EL (cell line): Measurements from ENCODE around the gene CAMKMT.

Source experiments
- DNase-seq: peaks from one replicate; pipeline ENCODE4 v3.0.0-alpha.2; 2016

CAMKMT gene

GRCh38 chr2:44778671-44779476, 417.1 kb downstream of the CAMKMT start:
- no peak for DNase-seq

DNA sequence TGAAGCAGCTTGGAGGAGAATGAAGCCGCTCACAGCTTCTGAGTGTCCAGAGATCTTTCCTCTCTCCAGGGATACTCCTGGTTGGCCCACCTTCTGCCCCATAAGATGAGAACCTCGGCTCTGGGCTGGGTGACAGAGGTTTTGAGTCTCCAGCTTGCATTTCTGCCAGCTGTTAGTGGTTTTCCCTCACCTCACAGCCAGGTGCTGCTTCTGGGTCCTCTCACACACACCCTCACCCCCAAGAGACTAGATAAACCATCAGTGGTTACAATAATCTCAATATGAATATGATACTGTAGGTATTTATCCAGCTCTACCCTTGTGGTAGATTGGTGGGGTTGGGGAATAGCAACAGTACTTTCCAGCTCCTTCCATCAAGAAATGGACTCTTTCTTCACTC, 418.0 kb downstream of the CAMKMT start:
- no peak for DNase-seq

GRCh38 chr2:44780406-44780805, 418.7 kb downstream of the CAMKMT start:
- DNase-seq = no peak

DNA sequence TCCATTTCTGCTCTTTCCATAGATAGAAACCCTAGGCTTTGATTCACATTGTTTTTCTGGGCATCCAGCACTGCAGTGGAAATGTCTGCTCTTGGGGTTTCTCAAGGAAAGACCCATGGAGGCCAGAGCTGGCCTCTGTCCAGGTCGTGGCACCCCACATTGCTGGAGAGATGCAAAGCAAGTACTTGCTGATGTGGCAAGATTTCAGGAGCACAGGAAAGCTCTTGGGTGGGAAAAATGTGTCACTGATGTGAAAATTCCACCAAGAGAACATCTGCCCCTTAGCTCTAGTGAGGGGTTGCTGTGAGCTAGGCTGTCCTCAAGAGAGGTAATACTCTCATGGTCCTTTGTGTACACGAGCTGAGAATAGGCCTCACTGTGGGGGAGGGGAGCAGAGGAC, 423.7 kb downstream of the CAMKMT start:
- DNase-seq = no peak

DNA sequence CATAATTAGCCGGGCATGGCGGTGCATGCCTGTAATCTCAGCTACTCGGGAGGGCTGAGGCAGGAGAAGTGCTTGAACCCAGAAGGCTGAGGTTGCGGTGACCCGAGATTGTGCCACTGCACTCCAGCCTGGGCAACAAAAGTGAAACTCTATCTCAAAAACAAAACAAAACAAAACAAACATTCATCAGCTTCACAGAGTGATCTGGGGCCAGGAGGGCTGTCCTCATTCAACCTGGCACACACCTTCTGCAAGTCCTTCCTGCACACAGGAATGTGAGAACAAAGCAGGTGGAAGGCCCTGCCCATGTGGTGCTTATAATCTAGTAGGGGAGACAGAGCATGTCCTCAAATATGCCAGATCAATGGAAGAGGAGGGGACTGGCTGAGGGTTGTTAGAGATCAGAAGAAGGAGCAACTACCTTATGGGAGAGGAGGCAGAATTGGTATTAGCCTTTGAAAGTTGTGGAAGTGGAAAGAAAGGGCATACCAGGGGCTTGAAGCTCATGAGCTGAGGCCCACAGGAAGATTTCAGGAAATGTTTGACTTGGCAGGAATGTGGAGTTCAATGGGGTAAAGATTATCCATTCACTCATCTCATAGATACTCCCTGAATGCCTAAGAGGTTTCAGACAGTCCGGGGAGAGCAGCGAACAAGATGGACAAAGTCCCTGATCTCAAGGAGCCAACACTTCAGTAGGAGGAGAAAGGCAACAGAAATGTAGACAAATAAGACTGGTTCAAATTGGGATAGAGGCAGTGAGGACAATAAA, 424.5 kb downstream of the CAMKMT start:
- no peak for DNase-seq

- no peak for DNase-seq
Measured at GRCh38 chr2:44786817-44787214, 425.1 kb downstream of the CAMKMT start.

GRCh38 chr2:44787663-44788062, 425.9 kb downstream of the CAMKMT start:
- DNase-seq = no peak

DNA sequence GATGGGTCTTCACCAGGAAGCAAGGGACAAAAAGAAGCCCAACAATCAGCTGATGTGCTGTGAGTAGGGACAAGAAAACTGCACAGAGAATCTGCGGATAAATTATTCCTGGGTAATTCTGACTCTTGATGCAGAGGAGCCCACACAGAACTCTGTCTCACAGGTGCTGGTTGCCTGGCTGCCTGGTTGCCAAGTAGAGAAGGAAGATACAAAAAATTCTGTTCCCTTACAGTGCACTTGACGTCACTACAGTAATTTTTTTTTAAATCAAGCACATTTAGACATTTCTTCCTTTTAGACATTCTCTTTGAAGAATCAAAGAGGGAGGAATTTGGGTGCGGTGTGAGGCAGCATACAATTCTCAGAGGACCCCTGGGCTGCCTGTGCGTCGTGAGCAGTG, 427.7 kb downstream of the CAMKMT start:
- DNase-seq = no peak

- DNase-seq = no peak
Measured at GRCh38 chr2:44789971-44790721, 428.4 kb downstream of the CAMKMT start.

DNA sequence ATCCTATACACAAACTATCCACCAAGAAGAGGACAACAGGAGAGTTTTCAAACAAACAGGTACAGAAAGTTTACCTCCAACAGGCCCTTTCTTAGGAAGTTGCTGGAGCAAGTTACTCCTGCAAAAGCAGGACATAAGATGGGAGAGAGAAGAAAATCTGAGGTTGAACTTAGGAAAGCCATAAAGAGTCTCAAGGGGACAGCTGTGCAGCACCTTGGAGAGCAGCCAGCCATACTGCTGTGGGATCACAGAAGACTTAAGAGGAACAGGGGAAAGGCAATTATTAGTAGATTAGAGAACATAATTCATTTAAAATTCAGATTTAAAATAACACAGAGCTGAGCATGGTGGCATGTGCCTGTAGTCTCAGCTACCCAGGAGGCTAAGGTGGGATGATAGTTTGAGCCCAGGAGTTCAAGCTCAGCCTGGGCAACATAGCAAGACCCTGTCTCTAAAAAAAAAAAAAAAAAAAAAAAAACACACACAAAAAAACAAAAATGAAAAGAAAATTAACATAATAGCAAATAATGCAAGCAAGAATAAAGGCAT, 431.6 kb downstream of the CAMKMT start:
- DNase-seq = peak; percentile 30

- DNase-seq = no peak
Measured at GRCh38 chr2:44796771-44797170, 435.0 kb downstream of the CAMKMT start.

- no peak for DNase-seq
Measured at GRCh38 chr2:44798139-44798659, 436.5 kb downstream of the CAMKMT start.

- DNase-seq = no peak
Measured at GRCh38 chr2:44799105-44799504, 437.4 kb downstream of the CAMKMT start.

DNA sequence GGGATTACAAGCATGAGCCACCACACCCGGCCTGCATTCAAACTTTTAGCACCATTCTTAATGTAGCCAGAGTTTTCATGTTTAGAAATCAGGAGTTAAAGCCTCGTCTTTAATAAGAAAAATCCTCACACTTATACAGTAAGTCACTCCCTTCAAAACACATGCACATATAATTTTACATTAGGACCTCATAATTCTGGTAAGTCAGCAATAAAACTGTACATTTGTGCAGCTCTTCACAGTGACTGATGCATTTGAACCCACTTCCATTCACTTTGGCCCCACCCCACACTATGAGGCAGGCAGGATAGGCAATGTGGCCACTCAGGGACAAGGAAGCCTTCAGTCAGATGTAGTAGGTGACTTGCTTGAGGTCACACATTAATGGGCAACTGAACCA, 438.0 kb downstream of the CAMKMT start:
- no peak for DNase-seq

DNA sequence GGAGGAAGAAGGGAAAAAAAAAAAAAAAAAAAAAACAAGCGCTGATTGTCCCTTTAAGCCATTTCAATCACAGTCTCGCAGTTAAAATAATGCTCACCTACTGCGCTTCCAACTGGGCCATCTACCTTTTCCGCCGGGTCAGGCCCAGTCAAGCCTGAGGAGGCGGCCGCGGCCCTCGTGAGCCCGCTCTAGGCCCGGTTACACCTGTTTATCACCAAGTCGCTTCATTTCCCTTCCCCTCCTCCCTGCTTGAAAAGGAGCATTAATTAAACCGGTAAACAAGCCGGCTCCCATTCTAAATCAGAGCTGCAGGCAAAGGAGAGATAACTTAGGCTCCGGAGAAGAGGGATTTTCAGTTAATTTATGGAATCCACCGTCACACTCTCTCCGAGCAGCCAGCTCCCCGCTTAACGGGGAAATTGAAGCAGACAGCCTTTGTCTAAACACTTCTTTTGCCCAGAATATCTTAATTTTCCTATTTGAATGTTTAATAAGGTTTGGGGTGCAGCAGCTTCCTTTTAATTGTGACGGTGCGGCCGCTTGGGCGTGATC, 439.6 kb downstream of the CAMKMT start:
- DNase-seq = no peak

GRCh38 chr2:44801841-44802776, 440.4 kb downstream of the CAMKMT start:
- DNase-seq = no peak

GRCh38 chr2:44802777-44803424, 441.2 kb downstream of the CAMKMT start:
- DNase-seq = peak; percentile 4

- no peak for DNase-seq
Measured at GRCh38 chr2:44804406-44805265, 442.9 kb downstream of the CAMKMT start.

DNA sequence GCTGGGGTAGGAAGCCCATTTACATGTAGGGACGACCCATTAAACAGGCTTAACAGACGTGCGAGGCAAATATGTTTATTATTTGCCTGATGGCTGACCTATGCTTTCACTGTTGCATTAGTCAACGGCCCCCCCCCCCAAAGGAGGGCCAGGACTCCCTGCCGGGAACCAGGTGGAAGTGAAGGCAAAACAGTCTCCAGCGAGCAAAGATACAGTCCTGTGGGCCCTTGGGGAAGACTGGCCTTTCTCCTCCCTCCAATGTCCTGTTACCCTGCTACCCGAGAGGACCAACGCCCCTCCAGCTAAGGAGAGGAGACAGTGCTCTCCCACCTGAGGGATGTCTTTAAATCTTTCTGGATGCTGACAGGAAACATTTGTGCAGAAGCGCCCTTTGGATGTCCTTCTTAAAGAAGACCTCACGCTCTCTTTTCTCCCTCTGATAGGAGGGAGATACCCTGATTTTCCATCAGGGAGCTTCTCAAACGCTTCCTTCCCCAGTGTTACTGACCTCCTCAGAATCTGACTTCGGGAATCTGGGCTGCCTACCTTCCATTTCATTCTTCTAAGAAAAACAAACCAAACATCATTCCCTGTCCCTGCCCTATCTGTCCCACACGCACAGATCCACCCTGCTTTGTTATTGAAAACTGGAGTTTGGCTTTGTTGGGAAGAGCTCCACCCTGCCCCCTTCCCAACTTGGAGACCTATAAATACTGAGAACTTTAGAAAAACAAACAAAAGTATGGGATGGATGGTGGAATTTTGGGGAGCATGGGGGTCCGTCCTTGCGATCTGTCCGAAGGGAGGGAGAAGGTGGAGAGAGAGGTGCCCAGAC, 443.9 kb downstream of the CAMKMT start:
- DNase-seq = no peak
